GM10248 (cell line): ENCODE measurements around the gene FBXW7.

Experiments used
- CTCF ChIA-PET: fragments of 300-600 bp; sonication (Branson Sonifier 250); formaldehyde crosslinking; extraction: SDS; loops from one replicate; lab custom pipeline; 2021; ENCODE audit warnings: antibody characterized with exemption; lab: Yijun Ruan, JAX
- POLR2A ChIA-PET: fragments of 350-650 bp; sonication (Branson Sonifier 250); formaldehyde crosslinking; extraction: SDS; loops from one replicate; lab custom pipeline; 2020; ENCODE audit warnings: antibody characterized with exemption; lab: Yijun Ruan, JAX
- DNase-seq: peaks from one replicate; pipeline ENCODE4 v3.0.0; 2012; ENCODE audit errors: extremely low spot score
- CTCF ChIP-seq: IDR thresholded peaks from 2 replicates; pipeline ENCODE4 v1.5.1; 2012; ENCODE audit warnings: mild to moderate bottlenecking, low read depth; ENCODE audit errors: extremely low read depth, missing control alignments, control extremely low read depth

Gene FBXW7

GRCh38 chr4:152293527-152293926 lies 242.4 kb downstream of the FBXW7 start:
- no peak for TF ChIP-seq CTCF
- ChIA-PET POLR2A (no interaction called here), CTCF (no interaction called here)
- DNase-seq = no peak

- ChIA-PET CTCF (interaction anchor here (1.0 to 2.8 kb wide), 6 partner anchors 9 to 35 kb away, joined by 3 to 8 read pairs (median 3); no protein-coding TSS in a partner anchor), POLR2A (no interaction called here)
- TF ChIP-seq CTCF = no peak
- DNase-seq = no peak
These were observed 245.4 kb downstream of the FBXW7 start for GRCh38 chr4:152290366-152290921.

- TF ChIP-seq CTCF = no peak
- POLR2A ChIA-PET = no interaction called here
- CTCF ChIA-PET = interaction anchor here (1.2 to 2.8 kb wide), 6 partner anchors 9 to 39 kb away, joined by 3 to 8 read pairs (median 3); no protein-coding TSS in a partner anchor
- no peak for DNase-seq
These were observed 246.0 kb downstream of the FBXW7 start for GRCh38 chr4:152289941-152290340.

GRCh38 chr4:152289541-152289940 lies 246.4 kb downstream of the FBXW7 start:
- CTCF ChIA-PET = interaction anchor here (1.2 to 2.8 kb wide), 6 partner anchors 8 to 39 kb away, joined by 3 to 8 read pairs (median 3); no protein-coding TSS in a partner anchor

GRCh38 chr4:152283801-152284470 lies 252.0 kb downstream of the FBXW7 start:
- ChIA-PET POLR2A (no interaction called here), CTCF (interaction anchor here (1.0 to 2.0 kb wide), 3 partner anchors 14 to 239 kb away, joined by 3 to 5 read pairs (median 3); no protein-coding TSS in a partner anchor)
- TF ChIP-seq CTCF = no peak
- no peak for DNase-seq

More at GRCh38 chr4:152289541-152289940, 246.4 kb downstream of the FBXW7 start:
- POLR2A ChIA-PET = no interaction called here
- TF ChIP-seq CTCF = no peak
- no peak for DNase-seq

- DNase-seq = no peak
- ChIA-PET POLR2A (no interaction called here), CTCF (no interaction called here)
- TF ChIP-seq CTCF = no peak
These were observed 254.1 kb downstream of the FBXW7 start for GRCh38 chr4:152281822-152282221.
